Transverse colon (tissue), 4 donors: ENCODE data around the gene SYNE1.

Experiments
- EP300 ChIP-seq: sonication (generic); formaldehyde crosslinking; IDR thresholded peaks from one replicate; pipeline ENCODE4 v1.6.1; 2017; ENCODE audit warnings: antibody characterized with exemption, low read depth
- POLR2A ChIP-seq: fragments of 450-650 bp; IDR thresholded peaks from one replicate; pipeline ENCODE4 v1.6.1; 2016; ENCODE audit warnings: antibody characterized with exemption, mild to moderate bottlenecking, moderate library complexity
- POLR2AphosphoS5 ChIP-seq, 3 donors: sonication (generic); formaldehyde crosslinking; IDR thresholded peaks; one replicate each; pipeline ENCODE4 v1.6.1; 2016; ENCODE audit warnings: antibody characterized with exemption in 3 of 3
- TF ChIP-seq, protein P1 (sequence below), 5 experiments: fragments of 200-600 bp in 3 of 5; fragments of 450-650 bp in 2 of 5; sonication (generic) in 3 of 5; IDR thresholded peaks; 1 replicate in 2 of 5; 2 replicates in 3 of 5; pipeline ENCODE4 v1.5.1; 2016 to 2017; ENCODE audit warnings: antibody characterized with exemption in 5 of 5, inconsistent platforms in 3 of 5, mild to moderate bottlenecking in 2 of 5, moderate library complexity in 1 of 5

DNA sequence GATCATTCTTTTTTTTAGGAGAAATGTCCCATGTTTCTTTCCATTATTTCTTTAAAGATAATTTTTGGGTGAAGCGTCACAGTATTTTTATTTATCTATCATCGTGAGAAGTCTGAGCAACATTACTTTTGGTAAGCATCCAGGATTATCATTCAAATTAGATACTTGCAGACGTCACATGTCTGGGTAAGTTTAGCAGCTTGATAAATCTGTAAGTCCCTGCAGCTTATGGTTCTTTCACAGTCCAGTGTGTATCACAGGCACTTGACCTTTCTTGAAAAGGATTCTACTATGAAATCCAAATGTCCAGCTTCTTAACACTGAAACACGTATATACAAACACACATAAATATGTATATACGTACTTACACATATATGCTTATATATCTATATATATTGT is 470.3 kb downstream of the SYNE1 start:
- TF ChIP-seq, protein P1, sequence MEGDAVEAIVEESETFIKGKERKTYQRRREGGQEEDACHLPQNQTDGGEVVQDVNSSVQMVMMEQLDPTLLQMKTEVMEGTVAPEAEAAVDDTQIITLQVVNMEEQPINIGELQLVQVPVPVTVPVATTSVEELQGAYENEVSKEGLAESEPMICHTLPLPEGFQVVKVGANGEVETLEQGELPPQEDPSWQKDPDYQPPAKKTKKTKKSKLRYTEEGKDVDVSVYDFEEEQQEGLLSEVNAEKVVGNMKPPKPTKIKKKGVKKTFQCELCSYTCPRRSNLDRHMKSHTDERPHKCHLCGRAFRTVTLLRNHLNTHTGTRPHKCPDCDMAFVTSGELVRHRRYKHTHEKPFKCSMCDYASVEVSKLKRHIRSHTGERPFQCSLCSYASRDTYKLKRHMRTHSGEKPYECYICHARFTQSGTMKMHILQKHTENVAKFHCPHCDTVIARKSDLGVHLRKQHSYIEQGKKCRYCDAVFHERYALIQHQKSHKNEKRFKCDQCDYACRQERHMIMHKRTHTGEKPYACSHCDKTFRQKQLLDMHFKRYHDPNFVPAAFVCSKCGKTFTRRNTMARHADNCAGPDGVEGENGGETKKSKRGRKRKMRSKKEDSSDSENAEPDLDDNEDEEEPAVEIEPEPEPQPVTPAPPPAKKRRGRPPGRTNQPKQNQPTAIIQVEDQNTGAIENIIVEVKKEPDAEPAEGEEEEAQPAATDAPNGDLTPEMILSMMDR (IDR thresholded peaks at IDR 0.05), result no peak
- TF ChIP-seq POLR2A, result no peak
- no peak for TF ChIP-seq POLR2AphosphoS5 (IDR thresholded peaks at IDR 0.05)
- TF ChIP-seq EP300, result no peak
